ENCODE results near the gene FTO. TPM values are rescaled to one million over a fixed set of nuclear protein-coding genes. Genes with fewer than 3 reads are reported as not detected.

The FTO gene
- total and polyA plus RNA-seq, 2 of the 13 experiments (the other 11 are each of a cell fraction or from before 2014, with no cell fraction given), result 41.6 to 55.8 TPM

DNA sequence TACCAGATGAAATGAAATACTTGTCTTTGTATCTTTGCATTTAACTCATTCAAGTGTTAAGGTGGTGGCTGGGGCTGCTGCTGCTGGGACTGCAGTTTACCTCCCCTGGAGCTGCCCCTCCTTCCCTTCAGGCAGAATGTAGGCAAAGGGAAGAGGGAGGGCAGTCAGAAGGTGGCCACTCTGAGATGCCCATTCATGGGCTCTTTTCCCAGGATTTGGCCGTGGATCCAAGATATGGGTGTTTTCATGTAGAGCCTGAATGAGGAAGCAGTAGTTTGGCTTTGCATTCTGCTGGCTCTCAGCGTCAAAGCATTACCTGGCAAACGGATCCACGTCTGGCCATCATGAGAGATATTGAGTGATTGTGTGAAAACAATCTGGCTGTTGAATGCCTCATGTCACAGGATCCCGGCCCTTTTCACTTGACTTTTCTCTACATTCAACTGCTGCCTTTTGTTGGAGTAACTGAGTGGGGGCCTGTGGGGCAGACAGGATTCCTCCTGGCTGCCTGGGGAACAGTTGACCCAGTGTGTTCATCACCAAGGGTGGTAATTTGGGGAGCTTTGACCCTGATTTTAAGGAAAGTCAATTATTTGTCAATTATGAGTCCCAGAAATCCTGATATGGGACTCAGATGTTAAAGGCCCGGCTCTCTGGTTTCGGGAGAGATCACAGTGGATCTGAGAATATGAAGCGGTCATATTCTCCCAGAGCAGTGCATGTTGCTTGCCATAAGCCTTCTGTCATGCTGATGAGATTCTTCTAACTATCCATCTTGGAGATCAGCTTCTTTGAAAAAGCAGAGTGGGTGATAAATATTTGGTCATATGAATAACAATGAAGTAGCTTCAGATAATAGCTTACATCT is 345.9 kb downstream of the FTO start:
- Histone ChIP-seq H3K27ac (ENCODE audit: extremely low read length, insufficient read depth, low read length) (no peak overlapping the region), H4K20me1 (ENCODE audit: insufficient read depth, low read length) (no peaks in the 10 kb centered on the region), H3K36me3 (replicated peaks in 1 of 2; ENCODE audit: control insufficient read depth in 1 of 2, insufficient read depth in 2 of 2, low read length in 2 of 2) (no peaks in the 10 kb centered on the region), H3K79me2 (ENCODE audit: insufficient read depth, low read length) (no peaks in the 10 kb centered on the region), H3K9me3 (ENCODE audit: low read length) (no peaks in the 10 kb centered on the region), H3K4me1 (ENCODE audit: insufficient read depth, low read length) (0 out of 2 replicates have a peak, but pooled peaks cover 3% of the 10 kb centered on the region), H2AFZ (ENCODE audit: low read length) (no peak overlapping the region), H3K4me2 (ENCODE audit: low read depth, low read length) (no peak overlapping the region), H3K4me3 (replicated peaks in 1 of 3; ENCODE audit: insufficient read depth in 1 of 3, low read depth in 2 of 3, low read length in 3 of 3) (no peak overlapping the region), H3K9ac (ENCODE audit: insufficient read depth, low read depth, low read length) (no peak overlapping the region), H3K27me3 (ENCODE audit: control insufficient read depth in 1 of 2, insufficient read depth in 2 of 2, low read length in 2 of 2) (no peaks in the 10 kb centered on the region)
- ATAC-seq (no peak), FAIRE-seq (no peak), DNase-seq (ENCODE audit: low spot score) (no peak)
- WGBS (ENCODE audit: low lambda C conversion rate), result 98% methylated on average over 8 of the region's 8 CpGs
- in situ Hi-C loops (cut with HindIII; ENCODE audit: extremely low pct_ligation_motif_present, low pct_unique_long_range_greater_than_20kb) (no loop called here), intact Hi-C loops (cut with micrococcal nuclease; ENCODE audit: unreplicated experiment) (no loop called here)
- TF ChIP-seq, protein P1, sequence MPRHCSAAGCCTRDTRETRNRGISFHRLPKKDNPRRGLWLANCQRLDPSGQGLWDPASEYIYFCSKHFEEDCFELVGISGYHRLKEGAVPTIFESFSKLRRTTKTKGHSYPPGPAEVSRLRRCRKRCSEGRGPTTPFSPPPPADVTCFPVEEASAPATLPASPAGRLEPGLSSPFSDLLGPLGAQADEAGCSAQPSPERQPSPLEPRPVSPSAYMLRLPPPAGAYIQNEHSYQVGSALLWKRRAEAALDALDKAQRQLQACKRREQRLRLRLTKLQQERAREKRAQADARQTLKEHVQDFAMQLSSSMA (CRISPR knock-in tag; IDR thresholded peaks at IDR 0.05), result 0 out of 2 replicates have a peak, but pooled peaks have one; percentile 38
- TF ChIP-seq XRCC5 (optimal IDR thresholded peaks at IDR 0.05; ENCODE audit: low read length), result no peak
- TF ChIP-seq, protein P2, sequence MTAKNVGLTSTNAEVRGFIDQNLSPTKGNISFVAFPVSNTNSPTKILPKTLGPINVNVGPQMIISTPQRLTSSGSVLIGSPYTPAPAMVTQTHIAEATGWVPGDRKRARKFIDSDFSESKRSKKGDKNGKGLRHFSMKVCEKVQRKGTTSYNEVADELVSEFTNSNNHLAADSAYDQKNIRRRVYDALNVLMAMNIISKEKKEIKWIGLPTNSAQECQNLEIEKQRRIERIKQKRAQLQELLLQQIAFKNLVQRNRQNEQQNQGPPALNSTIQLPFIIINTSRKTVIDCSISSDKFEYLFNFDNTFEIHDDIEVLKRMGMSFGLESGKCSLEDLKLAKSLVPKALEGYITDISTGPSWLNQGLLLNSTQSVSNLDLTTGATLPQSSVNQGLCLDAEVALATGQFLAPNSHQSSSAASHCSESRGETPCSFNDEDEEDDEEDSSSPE (CRISPR knock-in tag; IDR thresholded peaks at IDR 0.05), result no peak
- TF ChIP-seq PHF5A (CRISPR knock-in tag; IDR thresholded peaks at IDR 0.05; ENCODE audit: low read depth, unreplicated experiment), result no peak
- TF ChIP-seq ZFAT (CRISPR knock-in tag; conservative IDR thresholded peaks at IDR 0.05), result no peak
- no peak for TF ChIP-seq ZNF879 (CRISPR knock-in tag; IDR thresholded peaks at IDR 0.05)
- no peak for TF ChIP-seq MYNN (CRISPR knock-in tag; IDR thresholded peaks at IDR 0.05; ENCODE audit: low read depth)
- no peak for TF ChIP-seq ZBTB1 (CRISPR knock-in tag; IDR thresholded peaks at IDR 0.05; ENCODE audit: borderline replicate concordance)
- no peak for TF ChIP-seq ZNF317 (CRISPR knock-in tag; IDR thresholded peaks at IDR 0.05)
- no TSS peak for BruUV-seq (replicated peaks)
- ChIA-PET CTCF (ENCODE audit: low intra/inter-chr PET ratio, low total read pairs) (no interaction called here), POLR2A (interaction anchor here (1.1 kb wide), 1 partner anchor 126 kb away, joined by 3 read pairs; no protein-coding TSS in a partner anchor)
